GM19035 (cell line): ENCODE measurements around the gene NAPA.
A peak's percentile ranks its signal among the peaks of the same experiment; 100 is the strongest.
"Not testable (repeated sequence)": the region's sequence is repeated elsewhere in the genome, so short reads cannot be mapped to it uniquely, and the experiment has no call there.

ENCODE experiments used
- ATAC-seq: cut with Tn5 transposase; IDR thresholded peaks from one replicate; pipeline ENCODE4 v1.9.1; 2021; ENCODE audit not compliant: unreplicated experiment

The NAPA gene

DNA sequence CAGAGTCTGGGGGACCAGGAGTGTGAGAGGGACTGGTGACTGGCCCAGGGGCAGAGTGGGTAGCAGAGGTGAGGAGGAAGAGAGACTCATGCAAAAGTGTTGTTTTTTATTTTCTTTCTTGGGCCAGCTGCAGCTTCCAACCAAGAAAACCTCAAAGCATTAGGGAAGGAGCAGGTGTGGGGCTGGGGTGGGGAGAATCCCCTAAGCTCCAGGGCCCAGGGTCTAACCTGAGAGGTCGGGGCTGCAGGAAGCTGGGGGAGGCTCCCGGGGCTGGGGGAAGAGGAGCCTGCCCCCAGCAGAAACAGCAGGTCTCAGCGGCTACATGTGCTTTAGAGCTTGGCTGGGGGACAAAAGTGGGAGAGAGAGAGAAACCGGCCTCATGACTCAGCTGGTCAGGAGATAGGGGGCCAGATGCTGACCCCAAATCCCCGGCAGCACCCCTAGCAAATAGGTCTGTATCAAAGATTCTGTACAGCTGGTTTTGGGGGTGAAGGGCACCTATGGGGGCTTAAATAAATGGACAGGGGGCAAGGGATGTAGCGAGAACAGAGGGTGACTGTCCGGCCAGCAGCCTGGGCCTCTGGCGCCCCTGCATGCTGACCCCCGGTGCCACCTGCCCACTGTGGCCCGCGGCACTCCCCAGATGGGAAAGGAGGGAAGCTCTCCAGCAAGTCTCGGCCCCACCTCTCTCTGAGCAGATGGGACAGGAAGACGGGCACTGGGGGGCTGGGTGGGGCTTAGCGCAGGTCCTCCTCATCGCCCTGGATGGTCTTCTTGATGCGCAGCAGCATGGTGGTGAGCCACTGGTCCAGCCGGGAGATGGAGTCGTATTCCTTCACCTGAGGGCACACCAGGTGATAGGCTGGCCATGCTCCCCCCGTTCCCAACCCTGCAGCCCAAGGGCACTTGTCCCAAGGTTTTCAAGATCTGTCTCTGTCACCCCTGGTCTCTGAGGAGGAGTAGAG lies 27.0 kb downstream of the NAPA start:
- no peak for ATAC-seq

DNA sequence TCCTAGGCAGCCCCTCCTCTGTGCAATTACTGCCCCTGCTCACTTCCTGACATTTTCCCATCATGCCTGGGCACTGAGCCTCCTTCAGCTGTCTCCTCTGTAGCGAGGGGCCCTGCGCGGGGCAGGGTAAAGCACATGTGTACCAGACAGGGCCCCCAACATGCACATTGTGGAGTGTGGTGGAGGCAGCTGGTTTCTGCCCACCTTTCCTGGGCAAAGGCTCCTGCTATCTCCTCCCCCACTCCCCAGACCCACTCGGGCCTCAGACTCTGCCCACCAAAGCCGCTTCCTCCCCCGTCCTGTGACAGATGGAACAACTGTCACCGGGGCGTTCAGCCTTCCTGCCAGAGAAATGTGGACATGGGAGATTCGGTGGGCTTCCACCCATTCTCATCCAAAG lies 28.0 kb downstream of the NAPA start:
- ATAC-seq: no peak

DNA sequence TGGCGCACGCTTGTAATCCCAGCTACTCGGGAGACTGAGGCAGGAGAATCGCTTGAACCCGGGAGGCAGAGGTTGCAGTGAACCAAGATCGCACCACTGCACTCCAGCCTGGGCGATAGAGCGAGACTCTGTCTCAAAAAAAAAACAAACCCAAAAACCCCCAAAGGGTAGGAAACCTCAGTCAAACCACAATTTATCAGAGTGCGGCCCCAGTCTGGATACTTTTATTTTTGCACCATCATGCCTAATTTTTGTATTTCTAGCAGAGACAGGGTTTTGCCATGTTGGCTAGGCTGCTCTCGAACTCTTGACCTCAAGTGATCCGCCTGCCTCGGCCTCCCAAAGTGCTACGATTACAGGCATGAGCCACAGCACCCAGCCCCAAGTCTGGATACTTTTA lies 28.6 kb downstream of the NAPA start:
- ATAC-seq: not testable (repeated sequence)

DNA sequence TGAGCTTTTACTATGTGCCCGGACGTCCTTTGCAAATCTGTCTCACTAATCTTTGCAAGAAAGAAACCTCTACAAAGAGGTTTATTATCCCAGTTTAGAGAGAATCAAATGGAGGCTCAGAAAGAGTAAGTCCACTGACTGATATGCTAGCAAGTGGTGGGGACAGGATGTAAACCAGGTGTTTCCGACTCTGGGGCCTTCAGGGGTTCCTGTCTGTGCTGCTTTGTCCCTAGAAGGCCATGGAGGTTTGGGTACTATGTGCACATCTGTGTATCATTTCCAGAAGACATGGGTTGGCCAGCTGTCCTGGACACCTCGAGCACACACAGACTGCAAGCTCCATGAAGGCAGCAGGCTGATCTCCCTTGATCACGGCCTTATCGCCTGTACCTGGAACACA lies 29.7 kb downstream of the NAPA start:
- ATAC-seq: no peak

- peak; percentile 80 for ATAC-seq
Measured at GRCh38 chr19:47483800-47484690, 30.8 kb downstream of the NAPA start, which contains the start of gene KPTN. KPTN (minus strand) TSS chr19:47484219; CDS start chr19:47484160, 59 bp downstream.

- ATAC-seq: no peak
Measured at GRCh38 chr19:47483200-47483599, 31.7 kb downstream of the NAPA start.

DNA sequence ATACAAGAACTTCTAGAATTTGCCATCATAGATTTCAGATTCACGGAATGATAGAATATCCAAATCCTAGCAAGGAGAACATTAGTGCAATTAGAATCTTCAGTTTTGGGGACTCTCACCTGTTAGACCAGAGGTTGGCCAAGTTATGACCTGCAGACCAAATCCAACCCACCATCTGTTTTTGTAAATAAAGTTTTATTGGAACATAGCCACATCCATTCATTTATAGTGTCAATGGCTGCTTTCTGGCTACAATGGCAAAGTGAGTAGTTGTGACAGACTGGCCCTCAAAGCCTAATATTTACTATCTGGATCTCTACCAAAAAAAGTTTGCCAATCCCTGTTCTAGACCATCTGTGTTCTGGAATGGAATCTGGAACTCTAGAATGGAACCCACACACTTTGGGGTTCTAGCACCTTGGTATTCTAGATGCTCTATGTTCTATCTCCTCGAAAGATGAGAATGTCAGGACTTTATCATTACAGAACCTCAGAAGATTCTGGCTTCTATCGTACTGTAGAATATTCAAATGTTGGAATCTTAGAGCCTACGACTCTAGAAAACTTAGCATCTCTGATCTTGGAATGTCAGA lies 33.3 kb downstream of the NAPA start:
- ATAC-seq: no peak

DNA sequence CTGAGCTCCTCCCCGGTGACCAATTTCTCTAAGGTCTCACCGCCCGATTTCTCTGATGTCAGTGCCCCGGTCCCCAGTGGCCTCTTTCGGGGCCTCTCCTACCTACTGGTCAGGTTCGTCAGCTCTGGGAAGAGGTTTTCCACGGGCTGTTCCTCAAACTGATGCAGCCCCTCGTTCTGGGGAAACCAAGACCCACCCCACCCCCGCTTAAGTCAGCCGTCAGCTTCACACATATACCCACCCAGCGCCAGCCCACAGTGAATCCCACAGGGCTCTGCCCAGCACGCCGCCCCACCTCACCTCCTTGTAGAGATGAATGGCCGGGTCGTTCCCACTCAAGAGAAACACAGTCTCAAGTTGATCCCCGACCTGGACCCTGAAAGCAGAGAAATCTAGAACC lies 34.2 kb downstream of the NAPA start:
- no peak for ATAC-seq

DNA sequence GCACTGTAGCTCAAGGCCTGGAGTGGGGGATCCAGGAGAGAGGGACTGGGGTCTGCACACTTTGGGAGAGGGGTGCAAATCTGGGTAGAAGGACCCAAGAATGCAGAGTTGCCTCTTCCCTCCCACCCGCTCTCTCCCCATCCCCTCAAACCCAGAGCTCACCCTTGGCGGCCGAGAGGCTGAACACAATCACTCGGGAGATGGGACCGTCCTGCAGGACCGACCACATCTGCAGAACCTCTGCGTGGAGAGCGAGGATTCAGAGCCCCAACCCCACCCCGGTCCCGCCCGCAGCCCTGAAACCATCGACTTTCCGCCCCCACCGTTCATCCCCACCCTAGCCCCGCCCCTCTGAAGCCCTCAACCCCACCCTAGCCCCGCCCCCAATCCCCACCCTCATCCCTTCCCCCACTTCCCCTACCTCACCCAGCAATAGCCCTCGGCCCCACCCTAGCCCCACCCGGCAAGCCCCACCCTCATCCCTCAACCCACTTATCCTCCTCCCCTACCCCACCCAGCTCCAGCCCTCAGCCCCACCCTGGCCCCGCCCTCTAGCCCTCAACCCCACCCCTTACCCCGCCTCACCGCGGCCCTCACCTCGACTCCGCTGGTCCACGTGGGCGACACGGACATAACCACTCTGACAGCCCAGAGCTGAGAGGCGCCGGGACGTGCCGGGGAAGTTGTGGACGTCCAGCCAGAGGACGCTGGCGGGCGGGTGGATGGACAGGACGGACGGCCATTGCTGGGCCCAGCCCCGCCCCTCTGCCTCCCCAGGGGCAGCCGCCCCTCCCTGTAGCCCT lies 35.0 kb downstream of the NAPA start:
- no peak for ATAC-seq

DNA sequence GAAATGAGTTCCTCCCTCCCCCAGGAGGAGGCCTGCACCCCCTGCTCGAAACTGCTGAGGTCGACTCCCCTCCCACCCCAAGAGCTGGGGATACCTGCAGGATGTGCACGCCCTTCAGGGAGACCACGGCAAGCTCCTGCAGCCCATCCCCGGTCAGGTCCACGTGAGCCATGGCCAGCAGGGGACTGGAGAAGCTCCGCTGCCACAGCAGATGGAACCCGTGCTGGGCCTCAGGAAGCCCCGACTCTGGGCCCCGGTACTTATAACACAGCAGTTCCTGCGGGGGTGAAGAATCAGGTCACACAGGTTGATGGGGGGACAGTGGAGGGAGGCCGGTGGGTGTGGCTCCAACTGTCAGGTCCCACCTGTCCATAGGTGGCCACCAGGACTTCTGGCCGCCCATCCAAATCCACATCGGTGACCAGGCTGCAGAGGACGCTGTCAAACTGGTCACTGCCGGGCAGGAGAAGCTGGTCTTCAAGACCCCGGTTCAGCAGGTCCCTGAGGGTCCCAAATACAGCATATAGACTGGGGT lies 38.4 kb downstream of the NAPA start:
- no peak for ATAC-seq

- no peak for ATAC-seq
Measured at GRCh38 chr19:47475465-47475864, 39.4 kb downstream of the NAPA start.

GRCh38 chr19:47473336-47473735 lies 41.5 kb downstream of the NAPA start:
- ATAC-seq: no peak

DNA sequence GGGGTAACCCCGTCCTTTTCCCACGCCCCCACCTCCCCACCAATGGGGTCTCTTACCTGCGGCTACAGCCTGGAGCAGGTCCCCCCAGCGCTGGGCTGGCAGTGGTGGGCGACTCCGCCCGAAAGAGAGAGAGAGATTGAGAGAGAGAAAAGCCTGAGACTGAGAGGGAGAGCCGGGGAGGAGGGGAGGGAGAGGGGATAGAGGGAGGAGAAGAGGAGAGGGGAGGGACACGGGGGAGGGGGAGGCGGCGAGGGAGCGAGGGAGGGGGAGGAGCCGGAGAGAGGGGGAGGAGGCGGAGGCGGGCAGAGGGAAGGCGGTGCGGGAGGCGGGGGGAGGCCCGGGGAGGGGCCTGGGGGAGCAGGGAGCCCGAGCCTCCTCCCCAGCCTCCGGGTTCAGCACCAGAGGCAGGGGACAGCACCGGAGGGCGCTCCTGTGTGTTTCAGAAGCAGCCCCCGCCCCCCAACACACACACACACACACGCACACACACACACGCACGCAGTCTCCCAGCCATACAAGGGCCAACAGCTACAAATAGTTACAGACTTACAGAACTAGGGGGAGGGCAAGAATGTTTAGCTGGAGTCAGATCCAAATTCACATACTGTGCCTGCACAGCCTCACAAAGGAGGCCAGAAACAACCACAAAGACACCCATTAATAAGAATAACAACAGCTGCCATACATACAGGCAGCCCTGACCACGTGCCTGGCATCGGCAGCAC lies 43.0 kb downstream of the NAPA start, which contains the start of gene SLC8A2:
TSS of gene SLC8A2 (minus strand) at position 161 of the 725 bp plus-strand sequence. CDS start 5,490 bp downstream, outside the sequence.
- no peak for ATAC-seq

GRCh38 chr19:47471381-47471732 lies 43.5 kb downstream of the NAPA start:
- no peak for ATAC-seq

DNA sequence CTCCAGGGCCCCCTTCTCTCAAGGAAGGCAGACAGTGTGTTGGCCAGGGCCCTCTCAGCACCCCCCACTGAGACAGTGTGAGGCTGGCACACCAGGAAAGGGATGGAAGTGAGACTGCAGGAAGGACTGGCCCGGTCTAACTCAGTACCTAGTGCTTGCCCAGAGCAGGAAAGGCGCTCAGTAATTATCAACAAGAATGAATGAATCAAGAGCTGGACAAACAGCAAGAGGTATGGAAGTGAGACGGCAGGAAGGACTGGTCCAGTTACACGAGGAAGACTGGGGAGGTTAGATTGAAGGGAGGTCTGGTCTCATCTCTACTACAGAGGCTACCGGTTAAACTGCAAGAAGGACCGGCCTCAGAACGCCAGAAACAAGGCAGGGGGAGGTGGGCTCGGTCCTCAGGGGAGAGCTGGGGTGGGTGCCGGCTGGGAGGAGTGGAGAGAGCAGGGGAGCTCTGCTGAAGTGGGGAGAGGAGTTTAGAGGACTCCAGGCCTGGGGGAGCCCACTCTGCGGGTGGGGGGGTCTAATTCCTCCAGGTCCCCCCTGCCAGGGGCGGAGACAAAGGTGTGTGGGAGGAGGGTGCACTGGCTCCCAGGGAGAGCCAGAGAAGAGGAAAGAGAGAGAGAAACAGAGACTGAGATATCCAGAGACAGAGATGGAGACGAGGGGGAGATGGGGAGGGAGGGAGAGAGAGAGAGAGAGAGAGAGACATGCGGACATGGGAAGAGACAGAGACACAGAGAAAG lies 44.2 kb downstream of the NAPA start:
- ATAC-seq: no peak

GRCh38 chr19:47469719-47470118 lies 45.1 kb downstream of the NAPA start:
- no peak for ATAC-seq

- ATAC-seq: no peak
Measured at GRCh38 chr19:47469363-47469700, 45.5 kb downstream of the NAPA start.

DNA sequence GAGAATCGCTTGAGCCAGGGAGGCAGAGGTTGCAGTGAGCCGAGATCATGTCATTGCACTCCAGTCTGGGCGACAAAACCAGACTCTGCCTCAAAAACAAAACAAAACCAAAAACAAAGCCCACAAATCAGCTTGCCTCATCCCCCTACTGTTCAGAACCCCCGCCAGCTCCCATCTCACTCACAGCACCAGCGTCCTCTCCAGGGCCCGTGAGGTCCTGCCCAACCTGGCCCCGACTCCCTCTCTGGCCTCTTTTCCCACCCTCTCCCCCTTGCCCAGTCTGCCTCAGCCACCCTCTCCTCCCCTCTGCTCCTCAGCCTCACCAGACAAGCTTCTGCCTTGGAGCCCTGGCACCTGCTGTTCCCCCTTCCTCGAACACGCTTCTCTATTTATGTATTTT lies 46.9 kb downstream of the NAPA start:
- ATAC-seq: no peak

DNA sequence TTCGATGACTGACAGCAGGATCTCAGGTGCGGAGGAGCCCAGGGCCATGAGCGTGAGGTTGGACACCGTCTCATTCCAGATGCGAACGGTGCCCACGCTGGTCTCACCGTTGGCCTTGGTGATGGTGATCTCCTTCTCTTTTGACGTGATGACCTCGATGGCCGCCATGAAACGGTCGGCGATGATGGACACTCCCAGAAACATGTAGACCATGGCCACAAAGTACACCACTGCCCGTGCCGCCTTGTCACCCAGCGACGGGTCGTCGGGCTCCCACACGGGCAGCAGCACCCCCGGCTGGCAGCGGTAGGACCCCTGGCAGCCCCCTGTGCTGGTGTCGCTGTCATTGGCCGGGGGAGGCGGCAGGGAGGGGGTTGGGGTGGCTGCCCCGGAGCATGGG lies 48.9 kb downstream of the NAPA start:
- ATAC-seq: no peak
